ENCODE results near the gene PDE9A. TPM values are rescaled to one million over a fixed set of nuclear protein-coding genes. Genes with fewer than 3 reads are reported as not detected.

The PDE9A gene
- total and polyA plus RNA-seq, 2 donors (not counting 3 experiments of a cell fraction or from before 2014, with no cell fraction given): 0.28 to 2.2 TPM

DNA sequence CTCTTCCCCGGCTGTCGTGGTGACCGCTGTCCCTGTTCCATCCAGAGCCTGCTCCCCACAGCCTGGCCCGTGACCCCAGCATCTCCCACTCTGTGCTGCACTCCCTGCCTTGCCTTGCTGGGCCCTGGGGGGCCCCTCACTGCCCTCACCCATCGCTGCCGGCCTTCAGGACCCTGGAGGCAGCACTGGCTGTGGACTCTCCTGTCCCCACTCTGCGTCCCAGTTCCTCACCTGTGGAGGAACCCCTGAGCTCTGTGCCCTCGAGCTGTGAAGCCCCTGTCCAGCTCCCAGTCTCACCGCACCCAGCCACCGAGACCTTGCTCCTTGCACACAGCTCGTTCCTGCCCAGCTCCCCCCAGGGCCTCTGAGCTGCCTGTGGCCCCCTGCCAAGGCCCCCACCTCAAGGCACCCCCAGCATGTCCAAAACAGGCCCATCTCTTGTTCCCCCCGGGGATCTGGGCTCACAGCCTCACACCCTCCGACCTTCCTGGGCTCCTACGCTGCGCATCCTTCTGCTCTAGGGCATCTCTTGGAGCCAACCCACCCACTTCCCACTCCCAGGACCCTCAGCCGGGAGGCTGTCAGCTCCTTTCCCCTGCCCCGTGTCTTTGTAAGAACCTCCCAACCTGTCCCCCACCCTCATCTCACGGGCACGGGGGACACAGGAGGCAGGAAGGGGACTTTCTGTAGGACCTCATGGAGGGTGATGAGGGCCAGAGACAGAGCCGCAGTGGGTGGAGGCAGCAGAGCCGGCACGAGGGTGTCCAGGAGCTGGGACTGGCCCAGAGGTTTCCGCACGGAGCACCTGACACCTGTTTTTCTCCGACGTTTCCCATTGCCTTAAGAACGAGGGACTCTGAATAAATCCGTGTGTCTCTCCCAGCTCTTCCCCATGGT lies 116.6 kb downstream of the PDE9A start:
- POLR2A ChIA-PET: no interaction called here
- Histone ChIP-seq H4K20me1 (replicated peaks; ENCODE audit: control insufficient read depth, extremely low read depth, insufficient read depth, low read length) (no peaks in the 10 kb centered on the region), H3K9ac (replicated peaks; ENCODE audit: extremely low read depth, insufficient read depth, low read length) (no peak overlapping the region), H3K9me3 (replicated peaks; ENCODE audit: control insufficient read depth, insufficient read depth, low read length) (no peaks in the 10 kb centered on the region), H3K4me1 (ENCODE audit: control insufficient read depth, extremely low read depth, insufficient read depth, low read length) (no peaks in the 10 kb centered on the region), H3K27ac (ENCODE audit: insufficient read depth, low read depth, low read length) (no peak overlapping the region), H3K9me1 (replicated peaks; ENCODE audit: control insufficient read depth, extremely low read depth, insufficient read depth, low read length) (no peaks in the 10 kb centered on the region), H3K4me3 (replicated peaks in 1 of 3; ENCODE audit: insufficient read depth in 1 of 3, low read depth in 1 of 3, low read length in 3 of 3) (no peak overlapping the region), H3K79me2 (ENCODE audit: control insufficient read depth, insufficient read depth, low read length) (no peaks in the 10 kb centered on the region), H3K4me2 (ENCODE audit: insufficient read depth, low read length) (no peak overlapping the region), H3K36me3 (ENCODE audit: control insufficient read depth in 2 of 2, extremely low read depth in 1 of 2, insufficient read depth in 2 of 2, low read length in 2 of 2) (no peaks in the 10 kb centered on the region), H3K27me3 (ENCODE audit: control insufficient read depth in 2 of 2, insufficient read depth in 2 of 2, low read length in 2 of 2) (no peaks in the 10 kb centered on the region), H2AFZ (ENCODE audit: low read depth, low read length) (no peak overlapping the region)
- no peak for TF ChIP-seq POLR2A (IDR thresholded peaks at IDR 0.05; ENCODE audit: low read depth, low read length)
- TF ChIP-seq JUN (IDR thresholded peaks at IDR 0.05; ENCODE audit: borderline replicate concordance, insufficient read depth, insufficient read length, low read depth): no peak
- TF ChIP-seq, protein P1, sequence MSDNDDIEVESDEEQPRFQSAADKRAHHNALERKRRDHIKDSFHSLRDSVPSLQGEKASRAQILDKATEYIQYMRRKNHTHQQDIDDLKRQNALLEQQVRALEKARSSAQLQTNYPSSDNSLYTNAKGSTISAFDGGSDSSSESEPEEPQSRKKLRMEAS (IDR thresholded peaks at IDR 0.05; ENCODE audit: insufficient read depth, insufficient read length): no peak
- TF ChIP-seq EZH2 (IDR thresholded peaks at IDR 0.05; ENCODE audit: borderline replicate concordance, low read depth, low read length, severe bottlenecking): no peak
- TF ChIP-seq MYC (IDR thresholded peaks at IDR 0.05; ENCODE audit: low read depth, low read length): no peak
- no peak for TF ChIP-seq POLR2AphosphoS5 (IDR thresholded peaks at IDR 0.05; ENCODE audit: insufficient read depth, low read depth, low read length)
- TF ChIP-seq FOS (IDR thresholded peaks at IDR 0.05; ENCODE audit: borderline replicate concordance, insufficient read depth, low read length): no peak
- TF ChIP-seq, protein P2, sequence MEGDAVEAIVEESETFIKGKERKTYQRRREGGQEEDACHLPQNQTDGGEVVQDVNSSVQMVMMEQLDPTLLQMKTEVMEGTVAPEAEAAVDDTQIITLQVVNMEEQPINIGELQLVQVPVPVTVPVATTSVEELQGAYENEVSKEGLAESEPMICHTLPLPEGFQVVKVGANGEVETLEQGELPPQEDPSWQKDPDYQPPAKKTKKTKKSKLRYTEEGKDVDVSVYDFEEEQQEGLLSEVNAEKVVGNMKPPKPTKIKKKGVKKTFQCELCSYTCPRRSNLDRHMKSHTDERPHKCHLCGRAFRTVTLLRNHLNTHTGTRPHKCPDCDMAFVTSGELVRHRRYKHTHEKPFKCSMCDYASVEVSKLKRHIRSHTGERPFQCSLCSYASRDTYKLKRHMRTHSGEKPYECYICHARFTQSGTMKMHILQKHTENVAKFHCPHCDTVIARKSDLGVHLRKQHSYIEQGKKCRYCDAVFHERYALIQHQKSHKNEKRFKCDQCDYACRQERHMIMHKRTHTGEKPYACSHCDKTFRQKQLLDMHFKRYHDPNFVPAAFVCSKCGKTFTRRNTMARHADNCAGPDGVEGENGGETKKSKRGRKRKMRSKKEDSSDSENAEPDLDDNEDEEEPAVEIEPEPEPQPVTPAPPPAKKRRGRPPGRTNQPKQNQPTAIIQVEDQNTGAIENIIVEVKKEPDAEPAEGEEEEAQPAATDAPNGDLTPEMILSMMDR (IDR thresholded peaks at IDR 0.05; ENCODE audit: extremely low read depth in 1 of 2, insufficient read depth in 1 of 2, low read depth in 1 of 2, low read length in 2 of 2): no peak
- no peak for TF ChIP-seq GATA2 (IDR thresholded peaks at IDR 0.05; ENCODE audit: insufficient read depth, insufficient read length, low read depth, low read length)
- intact Hi-C loops (cut with micrococcal nuclease): no loop called here
- CTCF ChIA-PET: no interaction called here
- no peak for FAIRE-seq
- BruUV-seq (replicated peaks): no TSS peak
- dilution Hi-C loops (cut with MboI; ENCODE audit: extremely low pct_ligation_motif_present, low sequenced_read_pairs): no loop called here
- no peak for DNase-seq (ENCODE audit: low read depth, low spot score)
